GM06990 (cell line): ENCODE results near the gene DNAH3.
"Not testable (repeated sequence)": the region's sequence is repeated elsewhere in the genome, so short reads cannot be mapped to it uniquely, and the experiment has no call there.

Experiments
- DNase-seq: peaks from one replicate; pipeline ENCODE4 v3.0.0-alpha.2; 2011; ENCODE audit not compliant: insufficient read length; ENCODE audit errors: extremely low read depth
- H3K27me3 ChIP-seq: replicated peaks from 2 replicates; pipeline ENCODE4 v1.6.0; 2011; ENCODE audit warnings: low read length; ENCODE audit not compliant: control insufficient read depth, insufficient read depth
- H3K36me3 ChIP-seq: 2 replicates; pipeline ENCODE4 v1.5.1; 2011; ENCODE audit warnings: low read length; ENCODE audit not compliant: control insufficient read depth, insufficient read depth
- H3K4me3 ChIP-seq: replicated peaks from 2 replicates; pipeline ENCODE4 v1.5.1; 2011; ENCODE audit warnings: low read depth, mild to moderate bottlenecking, control low read depth, low read length
- TF ChIP-seq, protein P1 (sequence below): IDR thresholded peaks from 2 replicates; pipeline ENCODE4 v1.5.1; 2011; ENCODE audit warnings: low read length, control low read depth, mild to moderate bottlenecking, inconsistent platforms; ENCODE audit not compliant: insufficient read depth, poor library complexity, severe bottlenecking

The DNAH3 gene

DNA sequence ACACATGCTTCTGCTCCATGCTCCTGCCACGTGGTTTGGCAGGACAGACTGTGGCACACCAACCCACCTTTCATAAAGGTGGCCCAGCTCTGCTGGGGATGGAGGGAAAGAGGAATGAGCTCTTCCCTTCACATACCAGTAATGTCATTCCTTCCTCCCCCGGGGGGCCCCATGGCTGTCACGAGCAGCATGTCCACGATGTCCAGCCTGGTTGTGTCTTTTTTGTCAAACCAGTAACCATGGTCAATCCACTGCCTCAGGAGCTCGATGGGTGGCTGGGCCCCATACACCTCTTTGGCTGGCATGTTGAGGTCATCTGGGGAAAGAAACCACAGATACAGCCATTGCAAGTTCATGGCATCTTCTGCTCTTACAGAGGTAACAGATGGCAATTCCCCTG is 153.5 kb downstream of the DNAH3 start:
- no peak for DNase-seq
- TF ChIP-seq, protein P1, sequence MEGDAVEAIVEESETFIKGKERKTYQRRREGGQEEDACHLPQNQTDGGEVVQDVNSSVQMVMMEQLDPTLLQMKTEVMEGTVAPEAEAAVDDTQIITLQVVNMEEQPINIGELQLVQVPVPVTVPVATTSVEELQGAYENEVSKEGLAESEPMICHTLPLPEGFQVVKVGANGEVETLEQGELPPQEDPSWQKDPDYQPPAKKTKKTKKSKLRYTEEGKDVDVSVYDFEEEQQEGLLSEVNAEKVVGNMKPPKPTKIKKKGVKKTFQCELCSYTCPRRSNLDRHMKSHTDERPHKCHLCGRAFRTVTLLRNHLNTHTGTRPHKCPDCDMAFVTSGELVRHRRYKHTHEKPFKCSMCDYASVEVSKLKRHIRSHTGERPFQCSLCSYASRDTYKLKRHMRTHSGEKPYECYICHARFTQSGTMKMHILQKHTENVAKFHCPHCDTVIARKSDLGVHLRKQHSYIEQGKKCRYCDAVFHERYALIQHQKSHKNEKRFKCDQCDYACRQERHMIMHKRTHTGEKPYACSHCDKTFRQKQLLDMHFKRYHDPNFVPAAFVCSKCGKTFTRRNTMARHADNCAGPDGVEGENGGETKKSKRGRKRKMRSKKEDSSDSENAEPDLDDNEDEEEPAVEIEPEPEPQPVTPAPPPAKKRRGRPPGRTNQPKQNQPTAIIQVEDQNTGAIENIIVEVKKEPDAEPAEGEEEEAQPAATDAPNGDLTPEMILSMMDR = no peak
- Histone ChIP-seq H3K27me3 (no peaks in the 10 kb centered on the region), H3K4me3 (no peak overlapping the region), H3K36me3 (no peaks in the 10 kb centered on the region)

DNA sequence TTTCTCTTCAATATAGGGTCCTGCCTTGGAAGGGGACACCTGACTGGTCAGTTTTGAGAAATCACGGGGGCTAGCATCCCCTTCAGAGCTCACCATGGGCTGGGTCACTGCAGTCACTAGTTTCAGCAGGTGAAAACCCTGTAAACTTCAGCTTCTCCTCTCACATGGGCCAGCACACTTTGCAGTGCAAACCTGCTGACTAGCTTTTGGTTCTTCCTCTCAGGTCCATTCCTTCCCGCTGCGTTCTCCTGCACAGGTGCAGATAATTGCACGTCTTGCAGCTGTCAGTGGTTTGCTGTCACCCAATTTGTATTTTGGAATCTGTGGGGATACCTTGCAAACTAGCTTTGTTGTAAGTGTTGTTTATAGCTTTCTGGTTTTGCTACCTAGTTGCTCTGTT is 154.9 kb downstream of the DNAH3 start:
- Histone ChIP-seq H3K27me3 (no peaks in the 10 kb centered on the region), H3K4me3 (no peak overlapping the region), H3K36me3 (no peaks in the 10 kb centered on the region)
- DNase-seq = no peak
- TF ChIP-seq, protein P1 = no peak

GRCh38 chr16:20989496-20990070 is 161.1 kb downstream of the DNAH3 start:
- not testable (repeated sequence) for H3K27me3 ChIP-seq, H3K4me3 ChIP-seq, DNase-seq, H3K36me3 ChIP-seq

GRCh38 chr16:20987049-20987448 is 163.6 kb downstream of the DNAH3 start:
- DNase-seq = no peak
- TF ChIP-seq, protein P1 = no peak
- Histone ChIP-seq H3K4me3 (no peak overlapping the region), H3K27me3 (no peaks in the 10 kb centered on the region), H3K36me3 (no peaks in the 10 kb centered on the region)

- TF ChIP-seq, protein P1 = no peak
- Histone ChIP-seq H3K36me3 (no peaks in the 10 kb centered on the region), H3K4me3 (no peak overlapping the region), H3K27me3 (no peaks in the 10 kb centered on the region)
- no peak for DNase-seq
These were observed 166.6 kb downstream of the DNAH3 start for GRCh38 chr16:20984019-20984418.

DNA sequence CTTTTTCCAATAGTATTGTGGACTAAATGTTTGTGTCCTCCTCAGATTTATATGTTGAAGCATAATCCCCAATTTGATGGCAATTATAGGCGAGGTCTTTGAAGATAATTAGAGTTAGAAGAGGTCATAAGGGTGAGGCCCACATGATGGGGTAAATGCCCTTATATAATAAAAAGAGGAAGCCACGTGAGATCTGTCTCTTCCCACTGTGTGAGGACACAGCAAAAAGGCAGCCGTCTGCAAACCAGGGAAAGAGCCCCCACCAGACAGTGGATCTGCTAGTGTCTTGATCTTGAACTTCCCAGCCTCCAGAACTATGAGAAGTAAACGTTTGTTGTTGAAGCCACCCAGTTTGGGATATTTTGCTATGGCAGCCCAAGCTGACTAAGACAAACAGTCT is 174.1 kb downstream of the DNAH3 start:
- Histone ChIP-seq H3K27me3 (no peaks in the 10 kb centered on the region), H3K4me3 (no peak overlapping the region), H3K36me3 (no peaks in the 10 kb centered on the region)
- TF ChIP-seq, protein P1 = no peak
- DNase-seq = no peak

DNA sequence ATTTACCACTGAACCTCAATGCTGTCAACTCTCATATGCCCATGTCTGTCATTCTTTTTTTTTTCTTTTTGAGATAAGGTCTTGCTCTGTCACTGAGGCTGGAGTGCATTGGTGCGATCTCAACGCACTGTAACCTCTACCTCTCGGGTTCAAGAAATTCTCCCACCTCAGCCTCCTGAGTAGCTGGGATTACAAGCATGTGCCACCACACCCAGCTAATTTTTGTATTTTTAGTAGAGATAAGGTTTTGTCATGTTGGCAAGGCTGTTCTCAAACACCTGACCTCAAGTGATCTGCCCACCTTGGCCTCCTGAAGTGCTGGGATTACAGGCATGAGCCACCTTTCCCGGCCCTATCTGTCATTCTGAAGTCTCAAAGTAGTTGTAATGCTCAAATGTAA is 177.4 kb downstream of the DNAH3 start:
- H3K27me3 ChIP-seq, DNase-seq, H3K36me3 ChIP-seq, H3K4me3 ChIP-seq: not testable (repeated sequence)
